ENCODE results near the gene NLGN1.

NLGN1 gene

GRCh38 chr3:173653781-173654180, 256.2 kb downstream of the NLGN1 start:
- in situ Hi-C loops (cut with MboI; ENCODE audit: low pct_unique_long_range_greater_than_20kb, low sequenced_read_pairs, unreplicated experiment) = no loop called here
- TF ChIP-seq, protein P1, sequence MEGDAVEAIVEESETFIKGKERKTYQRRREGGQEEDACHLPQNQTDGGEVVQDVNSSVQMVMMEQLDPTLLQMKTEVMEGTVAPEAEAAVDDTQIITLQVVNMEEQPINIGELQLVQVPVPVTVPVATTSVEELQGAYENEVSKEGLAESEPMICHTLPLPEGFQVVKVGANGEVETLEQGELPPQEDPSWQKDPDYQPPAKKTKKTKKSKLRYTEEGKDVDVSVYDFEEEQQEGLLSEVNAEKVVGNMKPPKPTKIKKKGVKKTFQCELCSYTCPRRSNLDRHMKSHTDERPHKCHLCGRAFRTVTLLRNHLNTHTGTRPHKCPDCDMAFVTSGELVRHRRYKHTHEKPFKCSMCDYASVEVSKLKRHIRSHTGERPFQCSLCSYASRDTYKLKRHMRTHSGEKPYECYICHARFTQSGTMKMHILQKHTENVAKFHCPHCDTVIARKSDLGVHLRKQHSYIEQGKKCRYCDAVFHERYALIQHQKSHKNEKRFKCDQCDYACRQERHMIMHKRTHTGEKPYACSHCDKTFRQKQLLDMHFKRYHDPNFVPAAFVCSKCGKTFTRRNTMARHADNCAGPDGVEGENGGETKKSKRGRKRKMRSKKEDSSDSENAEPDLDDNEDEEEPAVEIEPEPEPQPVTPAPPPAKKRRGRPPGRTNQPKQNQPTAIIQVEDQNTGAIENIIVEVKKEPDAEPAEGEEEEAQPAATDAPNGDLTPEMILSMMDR (IDR thresholded peaks at IDR 0.05; ENCODE audit: extremely low read depth, insufficient read depth, missing control alignments) = no peak
- no peak for DNase-seq (ENCODE audit: low spot score)

GRCh38 chr3:173659972-173660371, 262.4 kb downstream of the NLGN1 start:
- in situ Hi-C loops (cut with MboI; ENCODE audit: low pct_unique_long_range_greater_than_20kb, low sequenced_read_pairs, unreplicated experiment) = no loop called here
- no peak for DNase-seq (ENCODE audit: low spot score)
- TF ChIP-seq, protein P1 (IDR thresholded peaks at IDR 0.05; ENCODE audit: extremely low read depth, insufficient read depth, missing control alignments) = no peak

DNA sequence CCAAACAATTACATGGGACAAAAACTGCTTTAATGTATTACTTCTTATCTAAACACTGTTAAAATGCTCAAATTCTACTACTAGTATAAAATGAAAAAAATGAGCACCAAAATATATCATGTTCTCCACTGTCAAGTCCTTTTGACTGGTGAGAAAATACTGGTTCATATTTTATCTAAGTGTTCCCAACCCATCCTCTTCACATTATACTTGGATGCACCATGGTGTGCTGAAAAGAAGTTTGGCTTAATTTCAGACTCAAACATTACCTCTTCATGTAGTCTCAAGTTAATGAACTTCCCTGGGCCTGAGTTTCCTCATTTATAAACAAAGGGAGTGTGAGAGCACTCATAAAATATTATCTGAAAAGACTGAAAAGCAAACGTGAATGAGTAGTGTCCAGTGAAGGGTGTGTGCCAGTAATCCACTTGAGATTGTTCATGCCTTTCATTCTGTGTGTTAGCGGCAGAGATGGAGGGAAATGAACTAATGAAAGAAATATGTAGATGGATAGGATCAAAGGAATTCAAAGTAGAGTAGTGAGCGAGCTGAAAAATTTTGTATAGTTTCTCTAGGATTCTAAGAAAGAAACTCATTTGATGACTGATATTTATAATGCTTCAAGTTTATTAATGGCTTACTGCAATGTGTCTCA, 263.2 kb downstream of the NLGN1 start:
- in situ Hi-C loops (cut with MboI; ENCODE audit: low pct_unique_long_range_greater_than_20kb, low sequenced_read_pairs, unreplicated experiment) = no loop called here
- TF ChIP-seq, protein P1 (IDR thresholded peaks at IDR 0.05; ENCODE audit: extremely low read depth, insufficient read depth, missing control alignments) = no peak
- no peak for DNase-seq (ENCODE audit: low spot score)

DNA sequence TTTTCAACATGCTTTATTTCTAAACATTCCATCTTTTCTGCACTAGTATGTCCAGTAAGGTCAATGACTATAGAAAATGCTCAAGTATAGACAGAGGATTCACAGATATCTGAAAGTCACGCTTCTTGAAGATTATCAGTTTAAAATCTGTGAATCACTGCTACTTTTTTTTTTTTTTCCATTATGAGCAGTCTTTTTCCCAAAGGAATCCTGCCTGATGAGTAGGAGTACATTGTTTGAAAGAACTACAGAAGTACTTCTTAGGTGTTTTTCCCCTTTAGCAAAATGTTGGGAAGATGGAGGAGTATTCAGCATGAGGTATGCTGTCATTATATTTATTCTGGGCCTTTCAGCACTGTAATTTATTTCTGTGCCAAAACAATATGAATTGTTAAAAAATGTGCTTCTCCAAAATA, 266.2 kb downstream of the NLGN1 start:
- no peak for DNase-seq (ENCODE audit: low spot score)
- TF ChIP-seq, protein P1 (IDR thresholded peaks at IDR 0.05; ENCODE audit: extremely low read depth, insufficient read depth, missing control alignments) = no peak
- in situ Hi-C loops (cut with MboI; ENCODE audit: low pct_unique_long_range_greater_than_20kb, low sequenced_read_pairs, unreplicated experiment) = no loop called here

DNA sequence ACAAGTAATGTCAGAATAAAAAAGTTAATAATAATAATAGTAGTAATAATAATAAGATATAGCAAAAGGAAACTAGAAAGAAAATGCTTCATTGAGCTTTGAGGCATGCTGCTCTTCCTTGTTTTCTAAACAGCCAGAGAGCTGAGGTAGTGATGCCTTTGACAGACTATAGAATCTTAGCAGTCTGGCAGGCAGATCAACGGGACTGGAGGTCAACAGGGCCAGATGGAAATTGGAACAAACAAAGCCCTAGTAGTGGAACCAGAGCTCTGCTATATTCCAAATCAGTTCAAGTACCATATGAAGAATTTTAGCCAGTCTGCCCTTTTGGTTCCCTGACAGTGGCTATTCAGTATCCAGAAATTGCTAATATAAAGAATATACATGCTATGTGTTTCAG, 278.6 kb downstream of the NLGN1 start:
- in situ Hi-C loops (cut with MboI; ENCODE audit: low pct_unique_long_range_greater_than_20kb, low sequenced_read_pairs, unreplicated experiment) = no loop called here

GRCh38 chr3:173681188-173681678, 283.7 kb downstream of the NLGN1 start:
- in situ Hi-C loops (cut with MboI; ENCODE audit: low pct_unique_long_range_greater_than_20kb, low sequenced_read_pairs, unreplicated experiment) = no loop called here
- TF ChIP-seq, protein P1 (IDR thresholded peaks at IDR 0.05; ENCODE audit: extremely low read depth, insufficient read depth, missing control alignments) = no peak
- DNase-seq (ENCODE audit: low spot score) = no peak

More for the DNA sequence above, 278.6 kb downstream of the NLGN1 start:
- TF ChIP-seq, protein P1 (IDR thresholded peaks at IDR 0.05; ENCODE audit: extremely low read depth, insufficient read depth, missing control alignments) = no peak
- no peak for DNase-seq (ENCODE audit: low spot score)
